Mammary epithelial cell (primary cell): ENCODE data around the gene MYOZ2.

Source experiments
- EZH2 ChIP-seq: IDR thresholded peaks from 2 replicates; pipeline ENCODE4 v1.6.1; 2012; ENCODE audit warnings: low read length, inconsistent platforms, borderline replicate concordance
- TF ChIP-seq, protein P1 (sequence below), 2 donors: IDR thresholded peaks in 1 of 2; conservative IDR thresholded peaks in 1 of 2; 2 replicates each; pipeline ENCODE4 v1.5.1; 2011 to 2012; ENCODE audit warnings: inconsistent platforms in 2 of 2, low read length in 2 of 2, mild to moderate bottlenecking in 2 of 2, control low read depth in 1 of 2, low read depth in 1 of 2; ENCODE audit not compliant: insufficient read depth in 1 of 2; ENCODE audit errors: extremely low read depth in 1 of 2

DNA sequence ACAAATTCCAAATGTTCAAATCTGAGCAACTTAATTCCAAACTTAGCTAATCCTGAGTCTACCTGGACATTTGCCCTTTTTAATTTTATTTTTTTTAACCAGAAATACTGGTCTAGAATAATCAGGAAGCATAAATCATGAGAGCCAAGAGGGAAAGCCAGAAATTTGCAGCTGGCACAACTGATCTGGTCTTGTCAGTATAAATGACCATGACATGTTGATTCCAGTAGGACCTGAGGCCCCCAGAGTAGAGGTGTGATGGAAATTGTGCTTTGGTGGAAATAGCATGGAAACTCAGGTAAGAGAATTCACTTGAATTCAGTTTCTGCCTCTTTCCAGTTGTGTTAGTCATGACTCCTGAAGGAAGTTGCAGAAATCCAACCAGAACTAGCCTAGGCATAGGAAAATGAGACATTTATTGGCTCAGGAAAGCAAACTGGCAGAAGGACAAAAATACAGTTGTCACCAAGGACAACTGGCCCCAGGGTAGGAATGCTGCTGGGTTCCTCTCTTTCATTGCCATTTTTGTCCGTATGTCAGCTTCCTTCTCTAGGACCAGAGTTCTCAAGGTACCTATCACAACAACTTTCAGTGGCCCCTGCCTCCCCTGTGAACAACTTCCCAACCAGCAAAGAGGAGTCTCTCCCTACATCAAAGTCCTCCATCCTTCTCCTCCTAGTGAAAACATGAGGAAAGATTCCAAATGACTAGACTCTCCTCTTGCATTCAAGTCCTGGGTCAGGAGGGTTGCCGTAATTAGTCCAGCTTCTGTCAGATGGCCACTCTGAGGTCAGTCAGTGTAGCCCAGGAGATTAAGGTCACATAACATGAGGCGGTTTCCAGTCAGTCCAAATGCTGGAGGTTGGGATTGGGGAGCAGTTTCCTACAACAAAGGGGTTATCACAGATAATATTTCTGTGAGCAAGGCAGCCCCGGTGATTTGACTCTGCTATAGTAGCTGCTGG is 29.3 kb upstream of the MYOZ2 start:
- TF ChIP-seq, protein P1, sequence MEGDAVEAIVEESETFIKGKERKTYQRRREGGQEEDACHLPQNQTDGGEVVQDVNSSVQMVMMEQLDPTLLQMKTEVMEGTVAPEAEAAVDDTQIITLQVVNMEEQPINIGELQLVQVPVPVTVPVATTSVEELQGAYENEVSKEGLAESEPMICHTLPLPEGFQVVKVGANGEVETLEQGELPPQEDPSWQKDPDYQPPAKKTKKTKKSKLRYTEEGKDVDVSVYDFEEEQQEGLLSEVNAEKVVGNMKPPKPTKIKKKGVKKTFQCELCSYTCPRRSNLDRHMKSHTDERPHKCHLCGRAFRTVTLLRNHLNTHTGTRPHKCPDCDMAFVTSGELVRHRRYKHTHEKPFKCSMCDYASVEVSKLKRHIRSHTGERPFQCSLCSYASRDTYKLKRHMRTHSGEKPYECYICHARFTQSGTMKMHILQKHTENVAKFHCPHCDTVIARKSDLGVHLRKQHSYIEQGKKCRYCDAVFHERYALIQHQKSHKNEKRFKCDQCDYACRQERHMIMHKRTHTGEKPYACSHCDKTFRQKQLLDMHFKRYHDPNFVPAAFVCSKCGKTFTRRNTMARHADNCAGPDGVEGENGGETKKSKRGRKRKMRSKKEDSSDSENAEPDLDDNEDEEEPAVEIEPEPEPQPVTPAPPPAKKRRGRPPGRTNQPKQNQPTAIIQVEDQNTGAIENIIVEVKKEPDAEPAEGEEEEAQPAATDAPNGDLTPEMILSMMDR (conservative IDR thresholded peaks at IDR 0.05 in 1 of 2, IDR thresholded peaks at IDR 0.05 in 1 of 2; ENCODE audit: extremely low read depth in 1 of 2, insufficient read depth in 1 of 2, low read depth in 1 of 2, low read length in 2 of 2): no peak
- no peak for TF ChIP-seq EZH2
